PC-9 (cell line): ENCODE measurements around the gene PCDHGB2.

Experiments
- CTCF ChIP-seq: fragments of 200-600 bp; sonication (generic); conservative IDR thresholded peaks from 2 replicates; pipeline ENCODE4 v1.6.1; 2017; ENCODE audit warnings: mixed run types, antibody characterized with exemption, mild to moderate bottlenecking, moderate library complexity
- EZH2 ChIP-seq: fragments of 200-600 bp; sonication (generic); IDR thresholded peaks from 2 replicates; pipeline ENCODE4 v1.8.0; 2017; ENCODE audit warnings: antibody characterized with exemption, low read depth

GRCh38 chr5:141349917-141350619 lies 9.7 kb upstream of the PCDHGB2 start, which contains the start of gene PCDHGB1:
- TF ChIP-seq CTCF (peak; percentile 44), EZH2 (no peak)
